SKM-1 (cell line): Measurements from ENCODE around the gene AHCYL1.

ENCODE experiments used
- DNase-seq: peaks from one replicate; lab custom pipeline; 2025; ENCODE audit not compliant: unreplicated experiment; lab: John Stamatoyannopoulos, UW

AHCYL1 gene

DNA sequence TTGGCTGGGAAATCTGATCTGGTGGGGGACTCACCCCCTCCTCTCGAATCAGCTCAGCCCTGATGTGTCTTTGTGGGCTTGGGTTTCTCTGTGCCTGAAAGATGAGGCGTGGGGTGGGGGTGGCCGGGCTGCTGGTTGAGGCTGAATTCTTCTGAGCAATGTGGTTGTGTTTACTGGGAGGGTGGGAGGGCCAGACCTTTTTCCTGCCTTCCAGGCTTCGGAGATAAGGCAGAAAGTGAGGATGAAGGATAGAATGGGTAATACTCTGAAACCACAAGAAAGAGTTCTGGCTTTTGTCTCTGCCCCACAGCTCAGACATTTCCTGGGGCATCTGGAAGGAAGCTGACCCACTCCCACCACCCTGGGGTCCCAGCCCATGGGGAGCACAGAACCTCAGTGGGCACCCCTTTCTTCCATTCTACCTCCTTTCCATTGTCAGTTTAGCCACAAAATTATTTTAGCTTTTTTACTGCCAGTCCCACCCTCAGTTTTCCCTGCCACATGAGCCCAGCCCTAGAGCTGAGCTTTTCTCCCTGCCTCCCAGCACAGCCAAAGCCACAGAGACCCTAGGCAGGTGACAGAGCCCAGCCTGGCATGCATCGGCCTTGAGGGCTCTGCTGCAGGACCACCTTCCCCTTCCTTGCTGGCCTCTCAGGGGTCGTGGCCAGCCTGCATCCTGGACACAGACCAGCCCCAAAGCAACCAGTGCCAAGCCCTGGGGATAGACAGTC, 74.7 kb downstream of the AHCYL1 start:
- DNase-seq = no peak

- peak; percentile 25 for DNase-seq
Measured at GRCh38 chr1:110060034-110060661, 75.6 kb downstream of the AHCYL1 start.

DNA sequence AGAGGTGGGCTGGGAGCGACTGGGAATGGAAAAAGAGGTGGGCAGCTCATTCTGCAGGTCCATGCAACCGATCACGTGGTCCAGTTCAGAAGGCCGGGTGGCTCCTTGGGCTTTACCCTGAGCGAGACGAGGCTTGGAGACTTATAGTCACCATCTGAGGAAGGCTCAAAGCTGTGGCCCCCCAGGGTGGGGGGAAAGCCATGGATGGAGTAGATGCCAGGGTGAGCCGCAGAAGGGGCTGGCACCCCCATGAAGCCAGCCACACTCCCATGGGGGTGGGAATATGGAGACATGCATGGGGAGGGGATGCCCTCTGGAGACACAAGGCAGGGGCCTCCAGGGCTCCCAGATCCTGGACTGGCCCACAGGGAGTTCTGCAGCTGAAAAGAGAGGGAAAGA, 76.1 kb downstream of the AHCYL1 start:
- no peak for DNase-seq

DNA sequence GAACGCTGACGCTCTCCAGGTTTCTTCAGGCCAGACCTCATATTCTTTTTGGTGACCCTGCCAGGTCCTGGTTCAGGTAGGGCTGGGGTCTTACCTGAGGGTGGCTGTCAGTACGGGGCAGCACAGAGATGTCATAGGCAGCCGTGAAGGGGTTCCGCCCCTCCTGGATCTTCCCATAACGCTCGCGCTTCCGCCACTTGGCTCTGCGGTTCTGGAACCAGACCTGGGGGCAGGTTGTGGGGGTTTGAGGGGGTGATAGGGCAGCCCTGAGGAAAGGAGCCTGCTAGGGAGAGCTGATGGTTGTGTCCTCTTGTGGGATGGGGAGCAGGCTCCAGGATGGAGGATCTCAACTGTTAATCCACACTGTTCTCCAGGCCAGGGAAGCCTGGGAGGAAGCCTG, 76.8 kb downstream of the AHCYL1 start:
- DNase-seq = no peak

- no peak for DNase-seq
Measured at GRCh38 chr1:110062612-110063011, 78.0 kb downstream of the AHCYL1 start.

GRCh38 chr1:110063781-110064180, 79.2 kb downstream of the AHCYL1 start:
- no peak for DNase-seq

- no peak for DNase-seq
Measured at GRCh38 chr1:110064576-110065337, 80.2 kb downstream of the AHCYL1 start.

- no peak for DNase-seq
Measured at GRCh38 chr1:110065841-110066240, 81.3 kb downstream of the AHCYL1 start.

GRCh38 chr1:110067479-110067892, 82.9 kb downstream of the AHCYL1 start:
- DNase-seq = no peak

DNA sequence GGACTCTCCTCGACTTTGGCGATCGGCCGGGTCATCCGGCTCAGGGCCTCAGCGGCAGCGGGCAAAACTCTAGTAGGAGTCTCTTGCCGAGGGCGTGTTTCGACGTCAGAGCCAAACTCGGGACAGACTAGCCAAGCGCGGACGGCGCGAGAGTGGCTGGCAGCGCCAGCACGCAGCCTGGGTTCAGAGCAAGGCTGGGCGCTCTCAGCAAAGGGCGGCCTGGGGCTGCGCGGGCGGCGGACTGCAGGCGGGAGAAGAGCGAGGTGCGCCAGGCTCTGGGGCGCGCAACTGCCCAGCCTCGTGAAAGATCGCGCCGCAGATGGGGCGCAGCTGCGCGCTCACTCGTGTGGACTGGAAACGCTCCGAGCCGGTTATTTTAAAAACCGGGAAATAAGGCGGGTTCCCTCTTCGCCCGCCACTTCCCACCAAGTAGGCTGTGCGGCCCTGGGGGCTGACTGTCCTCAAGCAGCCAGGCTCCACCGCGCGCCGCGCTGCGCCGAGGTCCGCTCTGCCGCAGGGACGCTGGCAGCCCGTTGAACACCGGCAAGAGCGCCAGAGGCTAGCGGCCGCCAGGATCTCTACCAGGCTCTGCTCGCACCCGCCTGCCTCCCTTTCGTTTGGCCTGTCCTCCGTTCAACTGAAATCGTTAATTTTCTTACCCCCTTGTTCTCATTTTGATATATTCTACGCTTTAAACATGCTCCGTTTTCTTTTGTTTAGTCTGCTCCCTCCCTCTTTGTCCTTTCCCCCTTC, 83.5 kb downstream of the AHCYL1 start:
- DNase-seq = no peak

GRCh38 chr1:110068646-110069403, 84.3 kb downstream of the AHCYL1 start:
- no peak for DNase-seq

- no peak for DNase-seq
Measured at GRCh38 chr1:110069404-110070281, 85.1 kb downstream of the AHCYL1 start.

DNA sequence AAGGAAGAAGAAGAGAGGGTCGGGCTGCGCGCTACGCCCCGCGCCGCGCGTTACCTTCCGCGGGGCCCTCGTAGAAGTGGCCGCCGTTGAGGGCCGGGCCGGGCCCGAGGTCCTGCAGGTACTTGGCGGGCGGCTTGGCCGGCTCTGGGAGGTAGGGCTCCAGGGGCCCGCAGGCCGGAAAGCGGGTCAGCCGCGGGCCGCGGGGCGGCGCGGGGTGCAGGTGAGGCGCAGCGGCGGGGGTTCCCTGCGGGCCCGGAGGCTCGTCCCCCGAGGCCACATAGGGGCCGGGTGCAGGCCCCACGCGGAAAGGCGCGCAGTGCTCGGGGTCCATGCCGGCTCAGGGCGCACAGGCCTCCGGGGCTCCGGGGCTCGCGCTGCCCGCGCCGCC, 85.7 kb downstream of the AHCYL1 start:
- DNase-seq = no peak

DNA sequence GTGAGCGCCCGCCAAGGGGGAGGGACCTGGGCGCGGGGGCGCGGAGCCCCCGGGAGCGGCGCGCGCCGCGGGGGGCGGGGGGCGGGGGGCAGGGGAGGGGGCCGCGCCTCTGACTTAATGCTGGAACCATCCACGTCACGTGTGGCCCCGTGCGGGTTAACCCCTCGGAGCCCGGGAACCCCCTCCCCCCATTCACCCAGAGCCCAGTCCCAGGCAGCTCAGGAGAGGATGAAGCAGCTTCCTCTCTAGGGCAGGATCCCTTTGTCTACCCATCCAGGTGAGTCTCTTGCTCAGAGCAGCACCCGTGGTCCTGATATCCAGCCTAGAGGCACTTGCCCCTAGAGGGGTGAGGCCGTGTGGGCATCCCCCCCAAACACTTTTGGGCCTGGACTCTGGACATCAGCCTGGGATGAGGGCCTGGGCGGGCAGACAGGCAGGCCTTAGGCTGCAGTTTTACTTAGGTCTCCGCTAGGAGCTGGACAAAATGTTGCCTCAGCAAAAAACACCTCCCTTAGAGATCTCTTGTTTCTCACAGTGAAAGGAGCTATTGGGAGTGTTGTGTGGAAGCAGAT, 86.2 kb downstream of the AHCYL1 start, which contains the start of gene ALX3:
Gene ALX3 (minus strand): TSS at position 2 of the 572 bp plus-strand sequence. CDS start 60 bp downstream, outside the sequence.
- no peak for DNase-seq
